Posterior cingulate gyrus (tissue), 11 donors: ENCODE results near the gene IRX4.

Experiments
- DNase-seq, 10 donors: peaks; one replicate each; pipeline versions ENCODE4 v3.0.0 to v3.0.0-alpha.2; 2020 to 2021; ENCODE audit warnings: mixed read lengths in 3 of 10
- intact Hi-C: fragments of 100-400 bp; cut with DNase I; formaldehyde crosslinking; loops from one replicate; pipeline ENCODE4 v1.15.1; 2023

Gene IRX4

DNA sequence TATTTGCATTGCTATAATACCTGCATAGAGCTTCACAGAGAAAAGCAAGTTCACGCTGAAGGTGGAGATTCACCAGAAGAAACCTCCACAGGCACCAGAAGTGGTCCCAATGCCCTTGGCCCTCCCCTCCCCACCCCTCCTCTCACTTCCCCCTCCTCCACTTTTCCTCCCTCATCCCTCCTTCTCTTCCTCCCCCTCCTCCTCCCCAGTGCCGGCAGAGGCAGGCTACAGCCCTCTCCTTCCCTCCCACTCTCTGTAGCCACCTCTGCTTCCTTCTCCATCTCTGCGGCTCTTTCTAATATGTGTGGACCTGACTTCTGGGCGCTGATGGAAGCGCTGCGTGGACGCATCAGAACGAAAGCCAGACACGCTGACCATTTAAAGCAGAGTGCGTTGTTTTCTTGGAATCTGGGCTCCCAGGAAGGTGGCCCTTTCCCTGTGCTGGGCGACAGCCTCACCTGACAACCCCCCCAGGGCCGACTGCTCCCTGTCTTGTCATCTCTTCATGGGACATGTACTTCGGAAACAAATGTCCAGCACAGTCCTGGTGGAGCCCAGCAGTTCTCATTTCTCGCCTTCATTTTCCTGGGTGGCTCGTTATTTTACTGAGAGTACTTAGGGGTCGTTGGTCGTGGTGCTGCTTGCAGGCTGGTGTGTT, 52.0 kb downstream of the IRX4 start:
- DNase-seq = peak in 1 of 10 donors; percentile 62
- intact Hi-C loops = no loop called here

DNA sequence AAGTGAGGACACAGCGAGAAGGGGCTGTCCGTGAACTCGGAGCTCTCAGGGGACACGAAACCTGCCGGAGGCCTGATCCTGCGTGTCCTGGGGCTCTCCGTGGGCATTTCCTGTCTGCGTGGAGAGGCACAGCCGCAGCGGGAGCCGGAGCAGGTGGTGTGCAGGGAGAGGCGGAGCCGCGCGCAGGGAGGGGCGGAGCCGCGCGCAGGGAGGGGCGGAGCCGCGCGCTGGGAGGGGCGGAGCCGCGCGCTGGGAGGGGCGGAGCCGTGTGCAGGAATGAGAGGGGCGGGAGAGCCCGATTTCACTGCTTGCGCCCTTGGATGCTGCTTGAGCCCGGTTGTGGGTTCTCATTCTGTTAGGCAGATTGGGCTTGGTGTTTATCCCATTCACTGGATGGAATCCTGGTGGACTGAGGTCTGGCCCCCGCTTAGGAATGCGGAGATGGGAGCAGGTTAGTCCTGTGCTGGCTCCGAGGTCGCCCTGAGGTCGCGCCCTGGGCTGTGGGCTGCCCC, 54.8 kb downstream of the IRX4 start:
- intact Hi-C loops = no loop called here

More for the DNA sequence above, 54.8 kb downstream of the IRX4 start:
- DNase-seq = peak in 1 of 10 donors; percentile 50
